ENCODE results near the gene SLC1A5. TPM values are rescaled to one million over a fixed set of nuclear protein-coding genes. Genes with fewer than 3 reads are reported as not detected.
A peak's percentile ranks its signal among the peaks of the same experiment; 100 is the strongest.
"Not testable (repeated sequence)": the region's sequence is repeated elsewhere in the genome, so short reads cannot be mapped to it uniquely, and the experiment has no call there.

SLC1A5 gene
- total RNA-seq, 4 donors from 2014 or later = 13.8 to 78.0 (median 32.4) TPM

- TF ChIP-seq CTCF (IDR thresholded peaks at IDR 0.05) (no peak), POLR2A (IDR thresholded peaks at IDR 0.05) (no peak)
- Histone ChIP-seq H3K9me3 (no peaks in the 10 kb centered on the region), H3K27ac (no peak overlapping the region), H3K27me3 (no peaks in the 10 kb centered on the region), H3K36me3 (no peaks in the 10 kb centered on the region), H3K4me3 (no peak overlapping the region), H3K4me1 (no peaks in the 10 kb centered on the region)
- intact Hi-C loops (cut with DNase I; ENCODE audit: low total_unique reads) = no loop called here
- no peak for DNase-seq
These were observed 16.0 kb downstream of the SLC1A5 start for GRCh38 chr19:46772170-46773017.

- H3K27me3 ChIP-seq; H3K36me3 ChIP-seq; H3K4me1 ChIP-seq; DNase-seq; intact Hi-C loops (cut with DNase I; ENCODE audit: low total_unique reads); H3K9me3 ChIP-seq; H3K4me3 ChIP-seq; H3K27ac ChIP-seq: not testable (repeated sequence)
These were observed 19.6 kb downstream of the SLC1A5 start for GRCh38 chr19:46768746-46769145.

GRCh38 chr19:46766569-46767317 is 21.7 kb downstream of the SLC1A5 start:
- no peaks in the 10 kb centered on the region for H3K9me3 ChIP-seq
- intact Hi-C loops (cut with DNase I; ENCODE audit: low total_unique reads) = no loop called here
- H3K27ac ChIP-seq = no peak overlapping the region
- no peaks in the 10 kb centered on the region for H3K36me3 ChIP-seq
- no peak for TF ChIP-seq POLR2A (IDR thresholded peaks at IDR 0.05)
- peak in 3 of 4 experiments; percentile 31 to 42 (median 34) for TF ChIP-seq CTCF (IDR thresholded peaks at IDR 0.05)
- H3K4me3 ChIP-seq = no peak overlapping the region
- H3K4me1 ChIP-seq = no peaks in the 10 kb centered on the region
- DNase-seq = no peak
- no peaks in the 10 kb centered on the region for H3K27me3 ChIP-seq

GRCh38 chr19:46764817-46765291 is 23.5 kb downstream of the SLC1A5 start:
- no peak for TF ChIP-seq POLR2A (IDR thresholded peaks at IDR 0.05)
- TF ChIP-seq CTCF (IDR thresholded peaks at IDR 0.05) = no peak
- Histone ChIP-seq H3K27me3 (no peaks in the 10 kb centered on the region), H3K36me3 (no peaks in the 10 kb centered on the region), H3K4me1 (no peaks in the 10 kb centered on the region), H3K27ac (no peak overlapping the region), H3K4me3 (no peak overlapping the region), H3K9me3 (no peaks in the 10 kb centered on the region)
- no peak for DNase-seq
- intact Hi-C loops (cut with DNase I; ENCODE audit: low total_unique reads) = no loop called here

- Histone ChIP-seq H3K36me3 (no peaks in the 10 kb centered on the region), H3K9me3 (no peaks in the 10 kb centered on the region), H3K4me1 (no peaks in the 10 kb centered on the region), H3K4me3 (no peak overlapping the region), H3K27me3 (no peaks in the 10 kb centered on the region), H3K27ac (no peak overlapping the region)
- intact Hi-C loops (cut with DNase I; ENCODE audit: low total_unique reads) = no loop called here
- DNase-seq = no peak
- no peak for TF ChIP-seq POLR2A (IDR thresholded peaks at IDR 0.05)
- TF ChIP-seq CTCF (IDR thresholded peaks at IDR 0.05) = no peak
These were observed 26.0 kb downstream of the SLC1A5 start for GRCh38 chr19:46762245-46762890.

Data from uterus (tissue), 4 donors.